GM23248 (cell line): ENCODE measurements around the gene BTBD19. TPM values are rescaled to one million over a fixed set of nuclear protein-coding genes. Genes with fewer than 3 reads are reported as not detected.
A peak's percentile ranks its signal among the peaks of the same experiment; 100 is the strongest.

ENCODE experiments used
- DNase-seq: peaks from one replicate; pipeline ENCODE4 v3.0.0-alpha.2; 2015
- H2AFZ ChIP-seq: fragments of 200-600 bp; sonication (generic); 2 replicates; pipeline ENCODE4 v1.6.1; 2016; ENCODE audit warnings: antibody characterized with exemption
- H3F3A ChIP-seq: fragments of 200-600 bp; sonication (generic); 2 replicates; pipeline ENCODE4 v1.6.1; 2016; ENCODE audit warnings: mild to moderate bottlenecking, antibody characterized with exemption, mixed run types; ENCODE audit not compliant: insufficient read depth
- H3K27ac ChIP-seq: fragments of 200-600 bp; sonication (generic); 2 replicates; pipeline ENCODE4 v1.5.1; 2016; ENCODE audit warnings: mild to moderate bottlenecking
- H3K27me3 ChIP-seq: fragments of 200-600 bp; sonication (generic); replicated peaks from 2 replicates; pipeline ENCODE4 v1.6.1; 2016; ENCODE audit warnings: mild to moderate bottlenecking; ENCODE audit not compliant: insufficient read depth
- H3K36me3 ChIP-seq: fragments of 200-600 bp; sonication (generic); 2 replicates; pipeline ENCODE4 v1.6.1; 2016; ENCODE audit warnings: low read depth, mild to moderate bottlenecking
- H3K4me1 ChIP-seq: fragments of 200-600 bp; sonication (generic); 2 replicates; pipeline ENCODE4 v1.6.1; 2016; ENCODE audit warnings: mild to moderate bottlenecking; ENCODE audit not compliant: insufficient read depth
- H3K4me2 ChIP-seq: fragments of 200-600 bp; sonication (generic); one replicate; pipeline ENCODE4 v1.6.1; 2016; ENCODE audit warnings: mild to moderate bottlenecking; ENCODE audit not compliant: unreplicated experiment
- H3K4me3 ChIP-seq: fragments of 200-600 bp; sonication (generic); 2 replicates; pipeline ENCODE4 v1.5.1; 2016; ENCODE audit warnings: mild to moderate bottlenecking
- H3K79me2 ChIP-seq: fragments of 200-600 bp; sonication (generic); 2 replicates; pipeline ENCODE4 v1.6.1; 2016; ENCODE audit warnings: mild to moderate bottlenecking; ENCODE audit not compliant: insufficient read depth
- H3K9ac ChIP-seq: fragments of 200-600 bp; sonication (generic); 2 replicates; pipeline ENCODE4 v1.6.1; 2016; ENCODE audit warnings: mild to moderate bottlenecking
- H3K9me2 ChIP-seq: fragments of 200-600 bp; sonication (generic); 2 replicates; pipeline ENCODE4 v1.6.1; 2016; ENCODE audit warnings: mixed run types, mild to moderate bottlenecking, moderate library complexity; ENCODE audit not compliant: insufficient read depth
- H3K9me3 ChIP-seq: fragments of 200-600 bp; sonication (generic); one replicate; pipeline ENCODE4 v1.6.1; 2017; ENCODE audit warnings: low read depth
- H4K20me1 ChIP-seq: fragments of 200-600 bp; sonication (generic); 2 replicates; pipeline ENCODE4 v1.6.0; 2016; ENCODE audit not compliant: insufficient read depth
- EZH2 ChIP-seq: fragments of 200-600 bp; sonication (generic); IDR thresholded peaks from 2 replicates; pipeline ENCODE4 v1.6.1; 2018; ENCODE audit warnings: antibody characterized with exemption, mild to moderate bottlenecking; ENCODE audit not compliant: insufficient read depth, poor library complexity, severe bottlenecking
- EZH2phosphoT487 ChIP-seq: fragments of 200-600 bp; sonication (generic); IDR thresholded peaks from 2 replicates; pipeline ENCODE4 v1.6.1; 2018; ENCODE audit warnings: antibody characterized with exemption, moderate library complexity, mild to moderate bottlenecking, low read depth; ENCODE audit not compliant: insufficient read depth
- WGBS, 2 experiments: methylation state at CpG; one replicate each; pipeline ENCODE4 v1.1.6; 2015 to 2017; ENCODE audit warnings: low lambda C conversion rate in 2 of 2, low coverage in 1 of 2; ENCODE audit errors: missing lambda C conversion rate in 2 of 2; 5-methylcytosine and 5-hydroxymethylcytosine counted together
- in situ Hi-C: fragments of 300-500 bp; cut with MboI; formaldehyde crosslinking; loops from 2 replicates; pipeline ENCODE4 v1.15.0; 2020
- polyA plus RNA-seq: library from polyadenylated mRNA; unstranded; fragments of >200 nt; fragmentation: Nextera tagmentation; extraction: Ambion mirVana; gene quantifications from 2 replicates; pipeline ENCODE4 v1.2.1, GENCODE V29; 2016
- total RNA-seq: library from RNA; depleted of rRNA; stranded (reverse); fragments of >200 nt; shearing (Covaris generic); gene quantifications from 2 replicates; pipeline ENCODE4 v1.2.3, GENCODE V29; 2014

The BTBD19 gene
- total and polyA plus RNA-seq, 2 experiments from 2014 or later: 8.0 to 12.1 TPM

DNA sequence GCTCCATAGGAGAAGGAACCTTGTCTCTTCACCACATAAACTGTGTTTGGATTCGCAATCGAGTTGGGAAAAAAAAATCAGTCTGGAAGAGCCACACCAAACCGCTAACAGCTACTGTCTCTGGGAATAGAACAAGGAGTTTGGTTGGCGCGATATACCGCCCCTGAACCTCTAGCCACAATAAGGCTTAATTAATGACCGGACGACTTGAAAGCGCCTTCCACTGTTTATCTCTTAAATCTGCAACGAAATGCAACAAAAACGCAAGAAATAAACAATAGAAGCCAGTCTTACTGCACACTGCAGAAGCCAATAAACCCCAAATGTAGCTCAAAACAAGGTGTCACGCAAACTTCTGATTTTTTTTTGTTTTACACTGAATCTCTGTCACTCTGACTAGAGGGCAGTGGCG, 10.9 kb downstream of the BTBD19 start:
- no peaks in the 10 kb centered on the region for H3K9me3 ChIP-seq
- no peak for DNase-seq
- H3K9ac ChIP-seq: peak overlapping the region; percentile 86
- H3K79me2 ChIP-seq: no peaks in the 10 kb centered on the region
- peak overlapping the region; percentile 89 for H3K27ac ChIP-seq
- peaks cover 6% of the 10 kb centered on the region; the same call in 1 of the 2 replicates for H3K36me3 ChIP-seq
- H3K4me2 ChIP-seq: peak overlapping the region; percentile 79
- WGBS, 2 experiments: 1 to 2% methylated on average over 13 of the region's 13 CpGs
- in situ Hi-C loops: no loop called here
- peaks cover 53% of the 10 kb centered on the region for H3F3A ChIP-seq
- peak overlapping the region; percentile 73 for H3K4me3 ChIP-seq
- no peaks in the 10 kb centered on the region for H3K27me3 ChIP-seq
- no peaks in the 10 kb centered on the region for H4K20me1 ChIP-seq
- TF ChIP-seq EZH2 (no peak), EZH2phosphoT487 (no peak)
- peaks cover 26% of the 10 kb centered on the region for H3K4me1 ChIP-seq
- no peaks in the 10 kb centered on the region for H3K9me2 ChIP-seq
- peak overlapping the region; percentile 10; the same call in 1 of the 2 replicates for H2AFZ ChIP-seq

- peaks cover 25% of the 10 kb centered on the region for H3K4me1 ChIP-seq
- peak overlapping the region; percentile 79 for H3K4me2 ChIP-seq
- DNase-seq: peak; percentile 93
- no peak for TF ChIP-seq EZH2
- no peak for TF ChIP-seq EZH2phosphoT487
- peak overlapping the region; percentile 93 for H2AFZ ChIP-seq
- no peaks in the 10 kb centered on the region for H4K20me1 ChIP-seq
- no peaks in the 10 kb centered on the region for H3K27me3 ChIP-seq
- H3K27ac ChIP-seq: peak overlapping the region; percentile 89
- peak overlapping the region; percentile 73 for H3K4me3 ChIP-seq
- WGBS, 2 experiments: 0 to 2% methylated on average over 33 of the region's 33 CpGs
- H3K9ac ChIP-seq: peak overlapping the region; percentile 86
- in situ Hi-C loops: no loop called here
- H3K79me2 ChIP-seq: no peaks in the 10 kb centered on the region
- no peaks in the 10 kb centered on the region for H3K9me2 ChIP-seq
- H3K36me3 ChIP-seq: peaks cover 6% of the 10 kb centered on the region; the same call in 1 of the 2 replicates
- peaks cover 47% of the 10 kb centered on the region for H3F3A ChIP-seq
- no peaks in the 10 kb centered on the region for H3K9me3 ChIP-seq
Observed at GRCh38 chr1:44819608-44820327, 11.4 kb downstream of the BTBD19 start.

DNA sequence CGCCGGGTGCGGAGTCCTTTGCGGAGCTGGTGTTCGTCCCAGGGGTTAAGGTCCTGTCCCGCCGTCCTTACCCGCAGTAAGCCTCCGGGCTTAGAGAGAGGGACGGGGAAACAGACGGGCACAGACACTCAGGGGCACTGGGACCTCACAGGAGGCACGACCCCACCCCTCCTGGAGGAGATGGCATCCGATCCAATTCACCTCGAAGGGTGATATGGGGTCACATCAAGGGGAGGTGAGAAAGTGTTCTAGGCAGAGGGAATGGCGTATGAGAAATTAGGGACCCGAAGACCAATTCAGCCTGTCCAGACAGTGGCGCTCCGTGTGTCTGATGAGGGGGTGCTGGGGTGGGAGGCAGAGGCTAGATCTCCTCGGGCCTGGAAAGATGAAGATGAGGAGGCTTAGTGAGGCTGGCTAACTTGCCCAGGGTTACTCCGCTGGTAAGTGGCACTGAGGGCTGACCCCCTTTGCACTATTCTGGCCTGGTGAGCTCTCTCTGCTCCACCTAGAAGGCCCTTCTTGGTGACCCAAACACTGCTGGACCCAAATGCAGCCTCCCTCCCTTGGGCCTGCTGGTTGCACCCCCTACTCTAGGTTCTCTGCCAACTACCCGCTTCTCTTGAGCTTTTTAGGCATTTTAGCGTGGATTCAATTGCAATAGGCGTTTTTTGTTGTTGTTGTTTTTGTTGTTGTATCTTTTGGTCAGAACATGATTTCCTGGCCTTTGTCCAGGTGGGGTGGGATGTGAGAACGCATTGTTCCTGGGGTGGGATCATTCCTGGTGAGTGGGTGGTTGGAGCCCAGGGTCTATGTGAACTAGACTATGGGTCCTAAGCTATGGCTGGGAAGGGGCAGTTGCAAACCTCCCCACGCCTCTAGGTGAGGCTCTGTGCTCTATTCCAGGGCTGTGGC, 12.3 kb downstream of the BTBD19 start:
- peaks cover 17% of the 10 kb centered on the region for H3K4me1 ChIP-seq
- peak overlapping the region; percentile 86 for H3K9ac ChIP-seq
- H4K20me1 ChIP-seq: no peaks in the 10 kb centered on the region
- H3F3A ChIP-seq: peaks cover 40% of the 10 kb centered on the region
- H3K27me3 ChIP-seq: no peaks in the 10 kb centered on the region
- peak overlapping the region; percentile 93 for H2AFZ ChIP-seq
- no peak for DNase-seq
- H3K36me3 ChIP-seq: peaks cover 4% of the 10 kb centered on the region; the same call in 1 of the 2 replicates
- 26% methylated on average over 25 of the region's 25 CpGs for WGBS, 2 experiments
- peak overlapping the region; percentile 79 for H3K4me2 ChIP-seq
- H3K27ac ChIP-seq: peak overlapping the region; percentile 89
- TF ChIP-seq EZH2phosphoT487 (no peak), EZH2 (no peak)
- peak overlapping the region; percentile 73 for H3K4me3 ChIP-seq
- H3K9me3 ChIP-seq: no peaks in the 10 kb centered on the region
- no peaks in the 10 kb centered on the region for H3K9me2 ChIP-seq
- no peaks in the 10 kb centered on the region for H3K79me2 ChIP-seq
- in situ Hi-C loops: no loop called here

- no peak overlapping the region for H2AFZ ChIP-seq
- TF ChIP-seq EZH2phosphoT487 (no peak), EZH2 (no peak)
- in situ Hi-C loops: no loop called here
- H3K9me2 ChIP-seq: no peaks in the 10 kb centered on the region
- no peak overlapping the region for H3K9ac ChIP-seq
- no peaks in the 10 kb centered on the region for H4K20me1 ChIP-seq
- H3K27me3 ChIP-seq: no peaks in the 10 kb centered on the region
- no peak overlapping the region for H3K4me2 ChIP-seq
- WGBS, 2 experiments: 91 to 93% methylated on average over 9 of the region's 9 CpGs
- no peaks in the 10 kb centered on the region for H3K79me2 ChIP-seq
- H3K27ac ChIP-seq: no peak overlapping the region
- peaks cover 13% of the 10 kb centered on the region for H3K4me1 ChIP-seq
- H3F3A ChIP-seq: peaks cover 35% of the 10 kb centered on the region
- H3K4me3 ChIP-seq: no peak overlapping the region
- no peak for DNase-seq
- H3K36me3 ChIP-seq: no peaks in the 10 kb centered on the region
- no peaks in the 10 kb centered on the region for H3K9me3 ChIP-seq
Observed at GRCh38 chr1:44821240-44821715, 13.0 kb downstream of the BTBD19 start.
